HG03095 (cell line): ENCODE data around the gene POU6F1.
A peak's percentile ranks its signal among the peaks of the same experiment; 100 is the strongest.

Source experiments
- ATAC-seq: cut with Tn5 transposase; IDR thresholded peaks from one replicate; pipeline ENCODE4 v1.9.1; 2021; ENCODE audit warnings: moderate library complexity; ENCODE audit not compliant: unreplicated experiment

Gene POU6F1

GRCh38 chr12:51171884-51172514 is 45.9 kb downstream of the POU6F1 start:
- peak; percentile 15 for ATAC-seq

- no peak for ATAC-seq
These were observed 54.1 kb downstream of the POU6F1 start for GRCh38 chr12:51163795-51164194.

- ATAC-seq: no peak
These were observed 55.6 kb downstream of the POU6F1 start for GRCh38 chr12:51162217-51162616.

GRCh38 chr12:51160814-51161459 is 56.9 kb downstream of the POU6F1 start:
- no peak for ATAC-seq

- ATAC-seq: no peak
These were observed 61.6 kb downstream of the POU6F1 start for GRCh38 chr12:51156245-51156765.

GRCh38 chr12:51152953-51153352 is 64.9 kb downstream of the POU6F1 start:
- no peak for ATAC-seq

GRCh38 chr12:51150777-51151176 is 67.1 kb downstream of the POU6F1 start:
- ATAC-seq: no peak

- no peak for ATAC-seq
These were observed 70.6 kb downstream of the POU6F1 start for GRCh38 chr12:51147309-51147708.

- no peak for ATAC-seq
These were observed 78.5 kb downstream of the POU6F1 start for GRCh38 chr12:51139292-51139844.
